Effector memory CD4-positive, alpha-beta T cell (primary cell): Measurements from ENCODE around the gene GINS2.

Experiments
- DNase-seq, 3 donors: peaks; one replicate each; pipeline ENCODE4 v3.0.0-alpha.2; 2020
- H3K27ac ChIP-seq: 2 replicates; pipeline ENCODE4 v1.7.0; 2013; ENCODE audit warnings: mild to moderate bottlenecking, low read length, moderate library complexity; ENCODE audit not compliant: insufficient read depth, poor library complexity, severe bottlenecking
- H3K27me3 ChIP-seq: replicated peaks from 2 replicates; pipeline ENCODE4 v1.7.0; 2013; ENCODE audit warnings: mild to moderate bottlenecking, low read length; ENCODE audit not compliant: insufficient read depth, control insufficient read depth, poor library complexity, severe bottlenecking
- H3K36me3 ChIP-seq: 2 replicates; pipeline ENCODE4 v1.7.0; 2013; ENCODE audit warnings: mild to moderate bottlenecking, low read length, moderate library complexity; ENCODE audit not compliant: control insufficient read depth, insufficient read depth
- H3K4me1 ChIP-seq: 2 replicates; pipeline ENCODE4 v1.7.0; 2013; ENCODE audit warnings: low read length, mild to moderate bottlenecking; ENCODE audit not compliant: control insufficient read depth, insufficient read depth, poor library complexity, severe bottlenecking
- H3K4me3 ChIP-seq: 2 replicates; pipeline ENCODE4 v1.7.0; 2013; ENCODE audit warnings: low read length, low read depth, mild to moderate bottlenecking; ENCODE audit not compliant: insufficient read depth, poor library complexity, severe bottlenecking
- H3K9me3 ChIP-seq: 2 replicates; pipeline ENCODE4 v1.7.0; 2013; ENCODE audit warnings: mild to moderate bottlenecking, low read length, moderate library complexity; ENCODE audit not compliant: control insufficient read depth

The GINS2 gene

GRCh38 chr16:85650135-85650843 is 38.5 kb downstream of the GINS2 start:
- Histone ChIP-seq H3K27me3 (no peaks in the 10 kb centered on the region), H3K27ac (no peak overlapping the region), H3K9me3 (no peaks in the 10 kb centered on the region), H3K36me3 (peaks cover 11% of the 10 kb centered on the region), H3K4me3 (no peak overlapping the region), H3K4me1 (peaks cover under 1% of the 10 kb centered on the region)
- DNase-seq = no peak

DNA sequence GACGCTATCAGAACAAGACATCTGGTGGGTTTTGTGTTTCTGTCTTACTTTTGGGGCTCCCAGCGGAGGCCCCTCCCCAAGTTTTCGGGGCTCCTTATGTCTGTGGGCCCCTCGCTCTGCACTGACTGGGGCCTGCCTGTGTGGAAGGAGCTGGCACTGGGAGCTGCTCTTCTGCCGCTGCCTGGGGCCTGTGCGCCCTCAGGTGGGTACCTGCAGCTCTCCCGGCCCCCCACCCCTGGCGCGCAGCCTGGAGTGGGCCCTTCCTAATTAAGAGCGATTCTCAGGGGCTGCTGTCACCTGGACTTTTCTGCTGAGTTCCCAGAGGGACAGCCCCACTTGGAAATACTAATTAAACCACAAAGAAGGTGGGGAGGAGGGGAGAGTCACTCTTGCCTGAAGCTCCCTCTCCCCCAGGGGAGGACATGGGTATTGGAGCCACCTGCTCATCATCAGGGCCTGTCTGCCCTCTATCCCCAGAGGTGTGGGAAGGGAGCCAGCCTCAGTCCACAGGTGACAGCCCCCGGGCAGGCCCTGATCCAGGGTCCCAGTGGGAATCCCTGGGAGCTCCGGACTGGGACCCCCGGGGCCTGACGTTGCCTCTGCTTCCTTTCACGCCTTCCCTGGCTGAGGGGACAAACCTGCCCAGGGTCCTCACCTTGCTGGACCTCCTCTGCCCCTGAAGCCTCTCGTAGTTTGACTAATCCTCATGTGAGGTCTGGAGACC is 39.2 kb downstream of the GINS2 start:
- Histone ChIP-seq H3K27me3 (no peaks in the 10 kb centered on the region), H3K9me3 (no peaks in the 10 kb centered on the region), H3K27ac (no peak overlapping the region), H3K36me3 (peaks cover 11% of the 10 kb centered on the region), H3K4me1 (peaks cover 4% of the 10 kb centered on the region), H3K4me3 (no peak overlapping the region)
- DNase-seq = no peak

DNA sequence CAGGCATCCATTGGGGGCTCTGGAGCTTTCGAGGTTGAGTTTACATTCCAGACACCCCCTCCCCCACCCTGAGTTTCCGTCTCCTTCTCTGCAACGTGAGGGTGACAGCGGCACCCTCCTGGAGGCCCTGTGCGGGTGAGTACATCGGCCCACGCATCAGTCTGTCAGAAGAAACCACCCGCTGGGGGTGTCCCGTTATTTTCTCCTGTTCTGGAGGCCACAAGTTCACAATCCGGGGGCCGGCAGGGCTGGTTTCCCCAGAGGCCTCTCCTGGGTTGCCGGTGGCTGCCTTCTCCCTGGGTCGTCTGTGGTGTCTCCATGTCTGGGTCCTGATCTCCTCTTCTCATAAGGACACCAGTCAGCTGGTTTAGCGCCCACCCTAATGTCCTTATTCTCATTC is 39.9 kb downstream of the GINS2 start:
- no peak overlapping the region for H3K4me3 ChIP-seq
- peaks cover 11% of the 10 kb centered on the region for H3K36me3 ChIP-seq
- no peaks in the 10 kb centered on the region for H3K9me3 ChIP-seq
- no peak for DNase-seq
- H3K4me1 ChIP-seq = peaks cover 4% of the 10 kb centered on the region
- H3K27ac ChIP-seq = no peak overlapping the region
- no peaks in the 10 kb centered on the region for H3K27me3 ChIP-seq

GRCh38 chr16:85648070-85648714 is 40.6 kb downstream of the GINS2 start:
- Histone ChIP-seq H3K27ac (no peak overlapping the region), H3K36me3 (peaks cover 8% of the 10 kb centered on the region), H3K9me3 (no peaks in the 10 kb centered on the region), H3K27me3 (no peaks in the 10 kb centered on the region), H3K4me1 (peaks cover 4% of the 10 kb centered on the region), H3K4me3 (no peak overlapping the region)
- no peak for DNase-seq

GRCh38 chr16:85646976-85647375 is 41.8 kb downstream of the GINS2 start:
- H3K4me3 ChIP-seq = no peak overlapping the region
- H3K36me3 ChIP-seq = peaks cover 8% of the 10 kb centered on the region

DNA sequence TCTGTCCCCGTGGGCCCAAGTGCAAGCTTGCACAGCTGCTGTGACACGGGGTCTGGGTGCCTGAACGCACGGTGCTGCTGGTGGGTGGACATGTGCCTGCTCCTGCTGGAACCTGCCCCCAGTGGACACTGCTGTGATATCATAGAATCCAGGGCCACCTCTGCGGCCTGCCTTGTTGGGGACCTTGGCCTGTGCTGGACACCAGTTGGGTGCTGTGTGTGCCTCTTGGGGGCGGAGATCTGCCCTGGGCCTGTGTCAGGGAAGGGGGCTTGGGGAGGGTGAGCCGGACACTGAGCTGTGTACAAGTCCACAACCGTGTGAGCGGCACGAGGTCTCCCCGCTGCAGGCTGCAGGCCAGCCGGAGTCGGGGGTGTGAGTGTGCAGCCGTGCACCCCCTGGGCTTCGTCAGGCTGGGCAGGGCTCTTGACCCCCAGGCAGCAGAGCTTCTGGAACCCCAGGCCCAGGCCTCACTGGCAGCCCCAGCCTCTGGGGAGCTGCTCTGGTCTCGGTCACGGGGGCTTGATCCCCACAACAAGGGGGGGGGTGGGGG is 42.3 kb downstream of the GINS2 start:
- Histone ChIP-seq H3K4me1 (peaks cover 4% of the 10 kb centered on the region), H3K4me3 (no peak overlapping the region)
- DNase-seq = no peak

More at GRCh38 chr16:85646976-85647375, 41.8 kb downstream of the GINS2 start:
- Histone ChIP-seq H3K9me3 (no peaks in the 10 kb centered on the region), H3K4me1 (peaks cover 4% of the 10 kb centered on the region), H3K27ac (no peak overlapping the region), H3K27me3 (no peaks in the 10 kb centered on the region)
- no peak for DNase-seq

DNA sequence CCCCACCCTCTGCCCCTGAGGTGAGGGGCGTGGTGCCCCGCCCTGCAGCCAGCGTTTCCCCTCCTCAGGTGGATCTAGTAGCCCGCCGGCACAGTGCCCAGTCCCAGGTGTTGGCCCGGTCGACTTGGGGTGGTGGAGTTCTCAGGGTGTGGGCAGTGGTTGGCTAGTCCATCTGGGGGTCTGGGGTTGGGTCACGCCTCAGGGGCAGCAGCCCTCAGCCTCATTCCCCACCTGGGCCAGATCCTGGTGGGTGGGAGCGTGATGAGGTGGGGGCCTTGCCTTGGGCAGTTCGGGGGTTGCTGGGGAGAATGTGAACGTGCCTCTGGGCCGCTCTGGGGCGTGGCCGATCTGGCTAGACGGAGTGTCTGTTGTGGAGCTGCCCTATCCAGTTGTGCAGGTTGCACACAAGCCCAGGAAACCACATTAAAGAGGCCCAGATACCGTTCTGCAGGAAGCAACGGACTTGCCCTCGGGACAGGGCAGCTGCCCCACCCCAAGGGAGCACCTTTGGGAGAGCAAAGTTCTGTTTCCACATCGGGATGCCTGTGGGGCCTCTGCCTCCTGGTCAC is 43.6 kb downstream of the GINS2 start:
- H3K27ac ChIP-seq = no peak overlapping the region
- no peaks in the 10 kb centered on the region for H3K27me3 ChIP-seq
- H3K36me3 ChIP-seq = peaks cover 4% of the 10 kb centered on the region
- no peak for DNase-seq
- H3K4me1 ChIP-seq = peaks cover 4% of the 10 kb centered on the region
- no peak overlapping the region for H3K4me3 ChIP-seq
- no peaks in the 10 kb centered on the region for H3K9me3 ChIP-seq

More for the DNA sequence above, 42.3 kb downstream of the GINS2 start:
- peaks cover 8% of the 10 kb centered on the region for H3K36me3 ChIP-seq
- no peaks in the 10 kb centered on the region for H3K9me3 ChIP-seq
- no peaks in the 10 kb centered on the region for H3K27me3 ChIP-seq
- no peak overlapping the region for H3K27ac ChIP-seq

DNA sequence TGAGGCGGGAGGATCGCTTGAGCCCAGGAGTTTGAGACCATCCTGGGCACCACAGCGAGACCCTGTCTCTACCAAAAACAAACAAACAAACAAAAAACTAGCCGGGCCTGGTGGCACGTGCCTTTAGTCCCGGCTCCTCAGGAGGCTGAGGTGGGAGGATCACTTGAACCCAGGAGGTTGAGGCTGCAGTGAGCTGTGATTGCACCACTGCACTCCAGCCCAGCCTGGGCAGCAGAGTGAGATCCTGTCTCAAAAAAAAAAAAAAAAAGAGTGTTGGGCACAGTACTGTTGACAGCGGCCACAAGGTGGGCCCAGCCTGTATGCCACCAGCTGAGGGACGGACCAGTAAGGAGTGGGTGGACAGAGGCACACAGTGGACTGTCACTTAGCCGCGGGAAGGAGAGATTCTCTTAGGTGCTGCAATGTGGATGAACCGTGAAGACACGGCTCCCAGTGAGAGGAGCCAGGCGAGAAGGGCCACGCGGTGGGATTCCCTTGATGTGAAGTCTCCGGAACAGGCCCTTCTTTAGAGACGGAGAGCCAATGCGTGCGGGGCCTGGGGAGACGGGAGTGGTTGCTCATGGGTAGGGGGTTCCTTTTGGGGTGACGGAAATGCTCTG is 44.6 kb downstream of the GINS2 start:
- no peak for DNase-seq
- Histone ChIP-seq H3K27me3 (no peaks in the 10 kb centered on the region), H3K4me1 (peaks cover 4% of the 10 kb centered on the region)

GRCh38 chr16:85643631-85644030 is 45.1 kb downstream of the GINS2 start:
- no peak for DNase-seq
- Histone ChIP-seq H3K4me1 (peaks cover 4% of the 10 kb centered on the region), H3K27ac (no peak overlapping the region)

More for the DNA sequence above, 44.6 kb downstream of the GINS2 start:
- Histone ChIP-seq H3K27ac (no peak overlapping the region), H3K36me3 (peaks cover 3% of the 10 kb centered on the region), H3K9me3 (no peaks in the 10 kb centered on the region), H3K4me3 (no peak overlapping the region)

More at GRCh38 chr16:85643631-85644030, 45.1 kb downstream of the GINS2 start:
- no peaks in the 10 kb centered on the region for H3K9me3 ChIP-seq
- no peaks in the 10 kb centered on the region for H3K27me3 ChIP-seq
- H3K36me3 ChIP-seq = peaks cover 2% of the 10 kb centered on the region
- H3K4me3 ChIP-seq = no peak overlapping the region
